Measurements from ENCODE around the gene AGMO. TPM values are rescaled to one million over a fixed set of nuclear protein-coding genes. Genes with fewer than 3 reads are reported as not detected.
"Not testable (repeated sequence)": the region's sequence is repeated elsewhere in the genome, so short reads cannot be mapped to it uniquely, and the experiment has no call there.

The AGMO gene
- total RNA-seq, 1 donor from 2014 or later, result 0.08 TPM

DNA sequence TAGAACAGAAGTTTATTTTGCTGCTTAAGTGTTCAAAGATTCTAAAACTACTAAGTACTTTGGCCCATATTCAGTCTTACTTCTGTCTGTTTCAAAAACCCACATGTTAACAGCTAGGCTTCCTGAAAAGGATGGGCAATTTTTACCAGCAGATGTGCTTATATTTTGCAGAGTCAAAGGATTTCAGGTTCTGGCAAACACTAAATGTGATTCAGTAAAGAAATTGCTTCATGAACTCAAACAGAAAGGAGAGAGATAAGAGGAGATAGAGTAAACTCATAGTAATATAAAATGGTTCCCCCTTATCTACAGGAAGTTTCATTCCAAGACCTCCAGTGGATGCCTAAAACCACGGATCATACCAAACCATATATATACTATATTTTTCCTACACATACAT is 248.5 kb downstream of the AGMO start:
- no peak for ATAC-seq

GRCh38 chr7:15309872-15310271 is 251.9 kb downstream of the AGMO start:
- ATAC-seq, result no peak

DNA sequence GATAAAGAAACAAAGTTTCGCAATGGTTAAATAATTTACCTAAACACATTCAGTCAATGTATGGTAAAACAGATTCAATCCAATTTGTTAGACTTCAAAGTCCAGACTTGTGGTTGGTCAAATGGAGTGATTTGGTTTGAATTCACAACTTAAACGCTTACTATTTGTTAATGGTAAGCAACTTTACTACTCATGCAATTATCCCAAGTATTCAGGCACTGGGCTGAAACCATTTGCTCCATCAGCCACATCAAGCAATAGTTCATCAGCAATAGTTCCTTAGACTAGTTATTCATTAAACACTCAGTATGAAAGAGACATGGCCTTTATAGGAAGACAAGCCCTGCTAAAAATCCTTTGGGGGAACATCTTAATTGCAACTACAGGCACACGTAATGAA is 253.0 kb downstream of the AGMO start:
- ATAC-seq, result no peak

GRCh38 chr7:15306296-15306695 is 255.5 kb downstream of the AGMO start:
- no peak for ATAC-seq

GRCh38 chr7:15305002-15305600 is 256.7 kb downstream of the AGMO start:
- ATAC-seq, result no peak

- ATAC-seq, result no peak
Measured at GRCh38 chr7:15303357-15303756, 258.5 kb downstream of the AGMO start.

DNA sequence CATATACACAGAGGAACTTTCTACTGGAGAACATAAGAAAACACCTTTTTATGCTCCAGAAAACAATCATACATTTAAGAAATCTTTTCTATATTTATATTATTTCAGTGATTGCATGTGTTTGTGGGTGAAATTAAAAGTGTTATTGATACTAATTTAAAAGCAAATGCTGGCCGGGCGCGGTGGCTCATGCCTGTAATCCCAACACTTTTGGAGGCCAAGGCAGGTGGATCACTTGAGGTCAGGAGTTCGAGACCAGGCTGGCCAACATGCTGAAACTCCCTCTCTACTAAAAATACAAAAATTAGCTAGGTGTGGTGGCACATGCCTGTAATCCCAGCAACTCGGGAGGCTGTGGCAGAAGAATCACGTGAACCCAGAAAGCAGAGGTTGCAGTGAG is 260.8 kb downstream of the AGMO start:
- ATAC-seq, result not testable (repeated sequence)

DNA sequence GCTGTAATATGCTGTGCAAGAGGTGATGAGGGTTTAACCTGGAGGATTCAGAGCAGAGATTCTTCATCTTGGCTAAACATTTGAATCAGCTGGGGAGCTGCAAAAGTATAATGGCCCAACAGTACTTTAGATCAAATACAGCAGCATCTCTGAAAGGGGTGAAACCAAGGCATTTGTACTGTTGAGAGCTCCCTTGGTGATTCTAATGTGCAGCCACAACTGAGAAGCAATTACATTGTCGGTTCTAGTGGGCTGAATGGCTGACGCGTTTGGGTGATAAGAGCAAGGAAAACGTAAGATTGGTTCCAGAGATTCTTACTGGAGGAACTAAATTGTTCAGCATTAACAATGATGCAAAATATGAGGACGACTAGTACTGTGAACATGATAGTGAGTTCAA is 269.7 kb downstream of the AGMO start:
- no peak for ATAC-seq

- ATAC-seq, result no peak
Measured at GRCh38 chr7:15291699-15292098, 270.1 kb downstream of the AGMO start.

DNA sequence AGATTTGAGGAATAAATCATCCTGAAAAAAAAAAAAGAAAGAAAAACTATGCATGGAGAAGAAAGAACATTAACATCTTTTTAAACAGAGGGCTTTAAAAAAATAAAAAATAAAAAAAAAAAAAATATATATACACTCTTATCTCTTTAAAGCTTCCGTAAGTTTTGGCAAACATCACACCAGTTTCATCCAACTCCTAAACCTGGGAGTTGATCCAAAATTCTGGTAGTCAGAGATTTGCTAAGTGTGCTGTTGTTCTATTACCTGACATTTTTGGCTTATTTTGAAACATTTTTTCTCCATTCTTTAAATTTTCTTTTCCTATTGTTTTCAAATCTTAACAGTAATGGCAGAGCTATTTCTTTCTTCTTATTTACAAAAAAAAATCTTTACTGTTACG is 273.1 kb downstream of the AGMO start:
- no peak for ATAC-seq

GRCh38 chr7:15284396-15284795 is 277.4 kb downstream of the AGMO start:
- ATAC-seq, result no peak

GRCh38 chr7:15280078-15280733 is 281.6 kb downstream of the AGMO start:
- ATAC-seq, result no peak

DNA sequence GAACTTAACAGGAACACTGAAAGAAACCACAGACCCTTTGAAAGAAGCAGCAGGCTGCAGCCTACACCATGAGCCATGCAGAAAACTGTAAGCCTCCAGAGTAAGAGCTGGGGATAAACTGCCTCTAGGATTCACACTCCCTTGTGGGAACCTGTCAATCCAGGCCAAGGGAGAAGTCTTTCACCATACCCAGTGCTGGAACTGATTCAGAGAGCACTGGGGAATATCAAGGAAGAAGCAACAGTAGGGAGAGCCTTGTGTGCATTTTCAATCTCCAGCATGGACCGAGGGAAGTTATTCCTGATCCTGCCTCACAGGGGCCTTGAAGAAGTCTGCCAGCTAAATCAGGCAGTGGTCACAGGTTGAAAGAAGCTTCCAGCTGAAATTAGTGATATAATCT is 282.2 kb downstream of the AGMO start:
- ATAC-seq, result no peak

- no peak for ATAC-seq
Measured at GRCh38 chr7:15257689-15258088, 304.1 kb downstream of the AGMO start.

GRCh38 chr7:15252181-15252580 is 309.6 kb downstream of the AGMO start:
- no peak for ATAC-seq

DNA sequence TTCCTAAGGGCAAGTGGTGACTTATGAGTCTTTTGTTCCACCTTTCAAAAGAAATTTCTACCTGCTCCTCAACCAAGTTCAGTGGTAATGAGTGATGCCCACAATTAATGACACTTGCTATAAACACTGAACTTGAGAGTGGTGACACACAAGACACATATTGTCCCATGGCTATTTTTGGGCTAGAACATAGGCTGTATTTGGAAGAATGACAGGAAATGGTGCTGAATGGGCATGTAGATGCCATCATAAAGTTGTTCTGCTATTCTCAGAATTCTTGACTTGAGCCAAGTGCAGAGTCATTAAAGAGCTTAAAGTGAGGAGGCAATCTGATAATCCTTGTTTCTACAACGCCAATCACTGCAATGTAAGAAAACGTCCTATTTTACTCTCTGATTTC is 313.3 kb downstream of the AGMO start:
- no peak for ATAC-seq

GRCh38 chr7:15245831-15246230 is 316.0 kb downstream of the AGMO start:
- ATAC-seq, result no peak

DNA sequence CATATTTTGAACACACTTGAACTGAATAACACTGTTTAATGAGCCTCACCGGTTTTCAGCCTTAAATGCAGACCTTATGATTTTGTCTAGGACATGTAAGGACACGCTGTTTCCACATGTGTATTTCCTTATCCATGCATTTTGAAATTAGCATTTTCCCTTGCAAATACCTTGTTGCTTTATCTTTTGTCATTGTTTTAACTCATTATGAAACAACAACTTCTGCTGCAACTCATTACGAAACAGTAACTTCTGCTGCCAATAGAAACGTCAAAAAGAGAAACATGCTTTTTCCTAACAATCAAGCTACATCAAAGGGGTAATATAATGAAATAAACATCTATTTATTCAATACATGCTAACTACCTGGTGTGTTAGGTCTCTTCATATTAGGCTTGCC is 322.0 kb downstream of the AGMO start:
- no peak for ATAC-seq

- ATAC-seq, result no peak
Measured at GRCh38 chr7:15236952-15237351, 324.9 kb downstream of the AGMO start.

DNA sequence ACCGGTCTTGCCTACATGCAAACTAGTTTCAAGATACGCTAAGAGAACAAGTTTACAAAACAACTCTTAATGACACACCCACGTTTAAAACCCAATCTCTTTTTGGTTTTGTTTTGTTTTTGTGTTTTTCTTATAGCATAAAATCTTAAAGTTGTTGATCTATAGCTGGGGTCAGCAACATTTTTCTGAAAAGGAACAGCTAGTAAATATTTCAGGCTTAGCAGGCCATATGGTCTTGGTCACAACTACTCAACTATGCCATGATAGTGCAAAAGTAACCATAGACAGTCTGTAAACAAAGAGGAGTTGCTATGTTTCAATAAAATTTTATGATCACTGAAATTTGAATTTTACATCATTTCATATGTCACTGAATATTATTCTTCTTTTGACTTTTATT is 327.4 kb downstream of the AGMO start:
- ATAC-seq, result no peak

GRCh38 chr7:15228831-15229230 is 333.0 kb downstream of the AGMO start:
- ATAC-seq, result no peak

DNA sequence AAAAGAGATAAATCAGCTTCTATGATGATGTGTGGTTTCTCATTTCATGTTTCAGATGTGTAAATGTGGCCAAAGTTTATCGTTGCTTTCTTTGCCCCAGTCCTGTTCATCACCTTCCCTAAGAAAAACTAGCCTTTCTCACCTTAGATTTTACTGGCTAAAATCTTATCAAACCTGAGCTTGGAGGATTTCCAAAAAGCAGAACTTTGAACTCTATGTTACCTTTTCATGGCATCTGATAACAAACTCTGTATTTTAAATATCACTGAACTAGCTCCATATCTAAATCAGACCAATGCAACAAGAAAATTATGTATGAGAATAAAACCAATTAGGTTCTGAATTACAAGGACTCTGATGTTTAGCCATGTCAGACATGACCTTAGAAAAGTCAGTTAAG is 335.8 kb downstream of the AGMO start:
- no peak for ATAC-seq

DNA sequence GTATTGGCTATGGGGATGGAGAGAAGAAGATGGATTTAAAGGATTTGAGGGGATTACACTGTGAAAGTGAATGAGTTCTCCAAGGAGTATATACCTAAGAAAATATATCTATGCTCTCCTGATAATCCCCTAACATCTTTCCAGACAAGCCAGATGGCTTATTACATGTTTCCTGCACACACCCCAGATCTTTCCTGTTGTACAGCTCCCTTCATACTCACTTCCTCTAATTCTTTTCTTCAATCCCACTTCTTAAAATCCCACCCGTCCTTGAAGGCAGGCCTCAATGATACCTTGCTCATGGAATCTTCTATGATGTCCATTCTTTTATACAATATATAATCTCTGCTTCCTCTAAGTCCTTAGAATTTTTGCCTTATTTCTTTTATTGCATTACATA is 342.1 kb downstream of the AGMO start:
- no peak for ATAC-seq

GRCh38 chr7:15218261-15218660 is 343.6 kb downstream of the AGMO start:
- no peak for ATAC-seq

DNA sequence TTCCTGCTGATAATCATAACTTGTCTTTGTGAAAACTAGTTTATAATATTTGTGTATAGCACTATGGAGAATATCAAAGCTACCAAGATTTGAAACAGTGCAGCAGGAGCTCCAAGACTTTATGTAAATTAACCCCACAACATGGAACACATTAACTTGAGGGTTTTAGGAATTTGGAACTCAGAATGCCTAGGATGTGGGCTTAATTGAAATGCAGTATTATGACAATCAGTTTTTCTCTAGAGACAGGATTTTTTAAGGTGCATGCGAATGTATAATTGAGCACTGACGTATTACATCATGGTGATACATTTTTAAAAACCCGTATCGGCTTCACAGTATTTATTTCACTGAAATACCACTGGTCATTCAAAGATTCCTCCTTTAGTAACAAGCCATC is 346.2 kb downstream of the AGMO start:
- no peak for ATAC-seq

Measured in esophagus mucosa (tissue), 1 donor.